WTC11 (cell line): Measurements from ENCODE around the gene SENP8.

ENCODE experiments used
- AFF4 ChIP-seq: sonication (generic); formaldehyde crosslinking; IDR thresholded peaks from 2 replicates; pipeline ENCODE4 v1.8.1; 2023; ENCODE audit warnings: mild to moderate bottlenecking, missing genetic modification reagents, borderline replicate concordance
- CTCF ChIP-seq: fragments of 200-600 bp; IDR thresholded peaks from 2 replicates; pipeline ENCODE4 v1.8.0; 2022; ENCODE audit warnings: antibody characterized with exemption
- JUN ChIP-seq: sonication (generic); formaldehyde crosslinking; IDR thresholded peaks from 2 replicates; pipeline ENCODE4 v1.8.0; 2023; ENCODE audit warnings: mild to moderate bottlenecking, missing genetic modification reagents
- MAX ChIP-seq: sonication (generic); formaldehyde crosslinking; IDR thresholded peaks from 2 replicates; pipeline ENCODE4 v1.8.0; 2022; ENCODE audit warnings: mild to moderate bottlenecking, missing genetic modification reagents

GRCh38 chr15:72112805-72113204 is 5.4 kb upstream of the SENP8 start:
- no peak for TF ChIP-seq MAX (CRISPR knock-in tag)
- no peak for TF ChIP-seq CTCF
- no peak for TF ChIP-seq JUN
- no peak for TF ChIP-seq AFF4 (CRISPR knock-in tag)
